Neuronal stem cell (in vitro differentiated cells): ENCODE results near the gene KDM5A.

Source experiments
- DNase-seq: peaks from one replicate; pipeline ENCODE4 v3.0.0-alpha.2; 2013; ENCODE audit warnings: low spot score
- H2AFZ ChIP-seq: one replicate; pipeline ENCODE4 v1.6.1; 2013; ENCODE audit warnings: mild to moderate bottlenecking, low read length, inconsistent platforms
- H2AK5ac ChIP-seq: 2 replicates; pipeline ENCODE4 v1.6.1; 2013; ENCODE audit warnings: low read depth, mild to moderate bottlenecking, inconsistent platforms, low read length, moderate library complexity, mixed read lengths
- H2BK120ac ChIP-seq: 2 replicates; pipeline ENCODE4 v1.6.1; 2013; ENCODE audit warnings: low read depth, mild to moderate bottlenecking, inconsistent platforms, low read length, moderate library complexity, mixed read lengths
- H2BK12ac ChIP-seq: one replicate; pipeline ENCODE4 v1.6.1; 2013; ENCODE audit warnings: low read length, inconsistent platforms
- H2BK15ac ChIP-seq: 2 replicates; pipeline ENCODE4 v1.6.1; 2013; ENCODE audit warnings: mild to moderate bottlenecking, low read length, inconsistent platforms, mixed read lengths
- H2BK5ac ChIP-seq: one replicate; pipeline ENCODE4 v1.6.1; 2013; ENCODE audit warnings: inconsistent platforms, mild to moderate bottlenecking, low read length, moderate library complexity
- H3K14ac ChIP-seq: one replicate; pipeline ENCODE4 v1.6.1; 2013; ENCODE audit warnings: low read length, inconsistent platforms
- H3K18ac ChIP-seq: 2 replicates; pipeline ENCODE4 v1.6.1; 2013; ENCODE audit warnings: low read length, inconsistent platforms
- H3K23ac ChIP-seq: 2 replicates; pipeline ENCODE4 v1.6.1; 2013; ENCODE audit warnings: low read depth, mild to moderate bottlenecking, mixed read lengths, low read length, inconsistent platforms; ENCODE audit not compliant: poor library complexity
- H3K27ac ChIP-seq: replicated peaks from 3 replicates; pipeline ENCODE4 v1.5.1; 2013; ENCODE audit warnings: low read length, inconsistent platforms
- H3K27me3 ChIP-seq, 3 experiments: 2 replicates each; pipeline ENCODE4 v1.6.1; 2013; ENCODE audit warnings: low read length in 3 of 3, mild to moderate bottlenecking in 2 of 3, inconsistent platforms in 1 of 3, low read depth in 1 of 3, mixed read lengths in 1 of 3, moderate library complexity in 1 of 3; ENCODE audit not compliant: control insufficient read depth in 3 of 3, insufficient read depth in 3 of 3
- H3K36me3 ChIP-seq, 2 donors: replicated peaks in 1 of 2; 2 replicates each; pipeline ENCODE4 v1.6.1; 2013; ENCODE audit warnings: low read length in 2 of 2; ENCODE audit not compliant: control insufficient read depth in 2 of 2, insufficient read depth in 2 of 2
- H3K4ac ChIP-seq: 2 replicates; pipeline ENCODE4 v1.6.1; 2013; ENCODE audit warnings: inconsistent platforms, mild to moderate bottlenecking, low read length, moderate library complexity
- H3K4me1 ChIP-seq, 2 donors: 1 replicate in 1 of 2; 2 replicates in 1 of 2; pipeline ENCODE4 v1.6.1; 2013; ENCODE audit warnings: low read length in 2 of 2, low read depth in 1 of 2; ENCODE audit not compliant: control insufficient read depth in 2 of 2, insufficient read depth in 1 of 2
- H3K4me2 ChIP-seq: one replicate; pipeline ENCODE4 v1.6.1; 2013; ENCODE audit warnings: mild to moderate bottlenecking, low read length, inconsistent platforms; ENCODE audit not compliant: insufficient read depth, poor library complexity, severe bottlenecking
- H3K4me3 ChIP-seq, 2 donors: 2 replicates each; pipeline ENCODE4 v1.5.1; 2013; ENCODE audit warnings: low read length in 2 of 2, mild to moderate bottlenecking in 2 of 2, inconsistent platforms in 1 of 2, moderate library complexity in 1 of 2
- H3K79me1 ChIP-seq: one replicate; pipeline ENCODE4 v1.6.1; 2013; ENCODE audit warnings: low read depth, mild to moderate bottlenecking, inconsistent platforms, low read length, moderate library complexity
- H3K9ac ChIP-seq: one replicate; pipeline ENCODE4 v1.6.1; 2013; ENCODE audit warnings: mild to moderate bottlenecking, low read depth, low read length, inconsistent platforms; ENCODE audit not compliant: poor library complexity
- H3K9me3 ChIP-seq, 2 donors: replicated peaks in 1 of 2; 2 replicates each; pipeline versions ENCODE3 to v1.6.1; 2013; ENCODE audit warnings: low read length in 2 of 2, mild to moderate bottlenecking in 2 of 2, inconsistent platforms in 1 of 2, low read depth in 1 of 2, mixed read lengths in 1 of 2, moderate library complexity in 1 of 2; ENCODE audit not compliant: control insufficient read depth in 2 of 2, insufficient read depth in 1 of 2
- H4K8ac ChIP-seq: one replicate; pipeline ENCODE4 v1.6.1; 2013; ENCODE audit warnings: low read depth, mild to moderate bottlenecking, inconsistent platforms, low read length, moderate library complexity
- H4K91ac ChIP-seq: one replicate; pipeline ENCODE4 v1.6.1; 2013; ENCODE audit warnings: low read length, low read depth, mild to moderate bottlenecking, inconsistent platforms; ENCODE audit not compliant: poor library complexity
- WGBS, 2 donors: extraction: QIAGEN DNeasy Blood & Tissue Kit; methylation state at CpG; one replicate each; pipeline ENCODE4 v1.1.7; 2013; ENCODE audit warnings: missing lambda C conversion rate in 2 of 2, mixed read lengths in 1 of 2; ENCODE audit not compliant: insufficient read length in 2 of 2, insufficient replicate concordance in 1 of 2; ENCODE audit errors: extremely low coverage in 2 of 2; 5-methylcytosine and 5-hydroxymethylcytosine counted together

The KDM5A gene

GRCh38 chr12:262113-262512 is 127.0 kb downstream of the KDM5A start:
- no peak overlapping the region for H2BK15ac ChIP-seq
- no peaks in the 10 kb centered on the region for H3K36me3 ChIP-seq
- peaks cover 0 to 3% of the 10 kb centered on the region in 2 donors for H3K4me1 ChIP-seq
- DNase-seq: no peak
- no peak overlapping the region for H3K4me2 ChIP-seq
- H2BK5ac ChIP-seq: no peak overlapping the region
- no peak overlapping the region for H3K18ac ChIP-seq
- H4K91ac ChIP-seq: no peak overlapping the region
- H2BK120ac ChIP-seq: no peak overlapping the region
- no peak overlapping the region for H3K9ac ChIP-seq
- H3K27me3 ChIP-seq: peaks cover 0 to 16% (median 0%) of the 10 kb centered on the region in 3 experiments
- no peak overlapping the region for H3K4me3 ChIP-seq
- no peak overlapping the region for H3K14ac ChIP-seq
- no peaks in the 10 kb centered on the region for H3K79me1 ChIP-seq
- no peak overlapping the region for H3K27ac ChIP-seq
- H3K4ac ChIP-seq: no peak overlapping the region
- H3K9me3 ChIP-seq: no peaks in the 10 kb centered on the region
- H2AFZ ChIP-seq: no peak overlapping the region
- H4K8ac ChIP-seq: no peak overlapping the region
- no peak overlapping the region for H2AK5ac ChIP-seq
- H2BK12ac ChIP-seq: no peak overlapping the region
- H3K23ac ChIP-seq: no peak overlapping the region

- no peak overlapping the region for H2AK5ac ChIP-seq
- peaks cover 0 to 3% of the 10 kb centered on the region in 2 donors for H3K4me1 ChIP-seq
- no peak overlapping the region for H3K4ac ChIP-seq
- peaks cover 0 to 25% (median 0%) of the 10 kb centered on the region in 3 experiments for H3K27me3 ChIP-seq
- no peak overlapping the region for H2BK120ac ChIP-seq
- H2BK5ac ChIP-seq: no peak overlapping the region
- H3K79me1 ChIP-seq: no peaks in the 10 kb centered on the region
- H3K23ac ChIP-seq: no peak overlapping the region
- H3K27ac ChIP-seq: no peak overlapping the region
- H4K8ac ChIP-seq: no peak overlapping the region
- H3K18ac ChIP-seq: no peak overlapping the region
- H3K4me3 ChIP-seq: no peak overlapping the region
- H3K14ac ChIP-seq: no peak overlapping the region
- no peak overlapping the region for H4K91ac ChIP-seq
- no peak for DNase-seq
- H3K9me3 ChIP-seq: no peaks in the 10 kb centered on the region
- H2AFZ ChIP-seq: no peak overlapping the region
- no peak overlapping the region for H3K9ac ChIP-seq
- no peak overlapping the region for H2BK15ac ChIP-seq
- no peak overlapping the region for H2BK12ac ChIP-seq
- no peak overlapping the region for H3K4me2 ChIP-seq
- H3K36me3 ChIP-seq: no peaks in the 10 kb centered on the region
- WGBS, 2 donors: no CpG with 5 or more reads among the region's 14 CpGs
These were observed 131.4 kb downstream of the KDM5A start for GRCh38 chr12:257521-258321.

- Histone ChIP-seq H3K4ac (no peak overlapping the region), H3K27ac (no peak overlapping the region), H2AK5ac (no peak overlapping the region), H2BK15ac (no peak overlapping the region), H2AFZ (no peak overlapping the region), H3K79me1 (no peaks in the 10 kb centered on the region), H3K23ac (no peak overlapping the region), H4K8ac (no peak overlapping the region), H3K9ac (no peak overlapping the region), H3K36me3 (no peaks in the 10 kb centered on the region), H3K9me3 (no peaks in the 10 kb centered on the region), H3K4me3 (no peak overlapping the region), H3K14ac (no peak overlapping the region), H3K4me1 (peaks cover 0 to 2% of the 10 kb centered on the region in 2 donors), H3K4me2 (no peak overlapping the region), H2BK120ac (no peak overlapping the region), H3K27me3 (peaks cover 0 to 28% (median 0%) of the 10 kb centered on the region in 3 experiments), H2BK12ac (no peak overlapping the region), H3K18ac (no peak overlapping the region), H4K91ac (peak overlapping the region; percentile 48), H2BK5ac (no peak overlapping the region)
- no peak for DNase-seq
- WGBS, 2 donors: no CpG with 5 or more reads among the region's 3 CpGs
These were observed 132.2 kb downstream of the KDM5A start for GRCh38 chr12:256958-257357.

- Histone ChIP-seq H4K91ac (no peak overlapping the region), H4K8ac (no peak overlapping the region), H3K4ac (no peak overlapping the region), H2AK5ac (no peak overlapping the region), H3K27ac (no peak overlapping the region), H3K79me1 (no peaks in the 10 kb centered on the region), H3K27me3 (peaks cover 0 to 28% (median 0%) of the 10 kb centered on the region in 3 experiments), H3K4me3 (no peak overlapping the region), H3K23ac (no peak overlapping the region), H3K14ac (no peak overlapping the region), H3K4me1 (peaks cover 0 to 2% of the 10 kb centered on the region in 2 donors), H3K4me2 (no peak overlapping the region), H2BK15ac (no peak overlapping the region), H2BK12ac (no peak overlapping the region), H3K18ac (no peak overlapping the region), H3K36me3 (no peaks in the 10 kb centered on the region), H3K9me3 (no peaks in the 10 kb centered on the region), H2BK120ac (no peak overlapping the region), H3K9ac (no peak overlapping the region), H2AFZ (no peak overlapping the region), H2BK5ac (no peak overlapping the region)
- DNase-seq: no peak
- no CpG with 5 or more reads among the region's 6 CpGs for WGBS, 2 donors
These were observed 132.9 kb downstream of the KDM5A start for GRCh38 chr12:256225-256624.
